ENCODE measurements around the gene ZNF532.

DNA sequence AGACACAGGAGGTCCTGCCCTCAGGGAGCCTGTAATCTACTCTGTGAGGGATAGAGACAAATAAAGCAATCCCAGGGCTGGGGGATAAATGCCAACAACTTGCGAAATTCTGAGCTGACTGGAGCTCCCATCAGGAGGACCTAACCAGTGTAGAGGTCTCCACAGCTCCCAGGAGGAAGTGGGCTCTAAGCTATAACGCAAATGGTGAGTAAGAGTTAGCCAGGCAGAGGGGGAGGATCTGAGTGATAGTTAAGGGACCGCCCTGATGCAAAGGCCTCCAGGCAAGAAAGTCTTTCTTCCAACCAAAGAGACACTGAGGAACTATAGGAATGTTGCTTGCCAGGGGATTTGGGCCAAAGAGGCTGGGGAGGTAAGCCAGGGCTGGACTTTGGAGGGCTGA, 16.0 kb upstream of the ZNF532 start:
- TF ChIP-seq, protein P1, sequence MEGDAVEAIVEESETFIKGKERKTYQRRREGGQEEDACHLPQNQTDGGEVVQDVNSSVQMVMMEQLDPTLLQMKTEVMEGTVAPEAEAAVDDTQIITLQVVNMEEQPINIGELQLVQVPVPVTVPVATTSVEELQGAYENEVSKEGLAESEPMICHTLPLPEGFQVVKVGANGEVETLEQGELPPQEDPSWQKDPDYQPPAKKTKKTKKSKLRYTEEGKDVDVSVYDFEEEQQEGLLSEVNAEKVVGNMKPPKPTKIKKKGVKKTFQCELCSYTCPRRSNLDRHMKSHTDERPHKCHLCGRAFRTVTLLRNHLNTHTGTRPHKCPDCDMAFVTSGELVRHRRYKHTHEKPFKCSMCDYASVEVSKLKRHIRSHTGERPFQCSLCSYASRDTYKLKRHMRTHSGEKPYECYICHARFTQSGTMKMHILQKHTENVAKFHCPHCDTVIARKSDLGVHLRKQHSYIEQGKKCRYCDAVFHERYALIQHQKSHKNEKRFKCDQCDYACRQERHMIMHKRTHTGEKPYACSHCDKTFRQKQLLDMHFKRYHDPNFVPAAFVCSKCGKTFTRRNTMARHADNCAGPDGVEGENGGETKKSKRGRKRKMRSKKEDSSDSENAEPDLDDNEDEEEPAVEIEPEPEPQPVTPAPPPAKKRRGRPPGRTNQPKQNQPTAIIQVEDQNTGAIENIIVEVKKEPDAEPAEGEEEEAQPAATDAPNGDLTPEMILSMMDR (IDR thresholded peaks at IDR 0.05), result no peak
- TF ChIP-seq POLR2A (IDR thresholded peaks at IDR 0.05), result no peak
